ENCODE results near the gene PTGR2.

- TF ChIP-seq CTCF (IDR thresholded peaks at IDR 0.05), result no peak
- no peak for TF ChIP-seq SIN3A (IDR thresholded peaks at IDR 0.05; ENCODE audit: borderline replicate concordance, insufficient read depth, low read depth, low read length)
These were observed 11.6 kb downstream of the PTGR2 start for GRCh38 chr14:73863209-73863608.
